GM18517 (cell line): Measurements from ENCODE around the gene FMNL2.
"Not testable (repeated sequence)": the region's sequence is repeated elsewhere in the genome, so short reads cannot be mapped to it uniquely, and the experiment has no call there.

Experiments used
- ATAC-seq: cut with Tn5 transposase; IDR thresholded peaks from one replicate; pipeline ENCODE4 v1.9.1; 2021; ENCODE audit warnings: mild to moderate bottlenecking, moderate library complexity; ENCODE audit not compliant: unreplicated experiment

The FMNL2 gene

GRCh38 chr2:152466980-152467676 lies 132.2 kb downstream of the FMNL2 start:
- peak; percentile 90 for ATAC-seq

DNA sequence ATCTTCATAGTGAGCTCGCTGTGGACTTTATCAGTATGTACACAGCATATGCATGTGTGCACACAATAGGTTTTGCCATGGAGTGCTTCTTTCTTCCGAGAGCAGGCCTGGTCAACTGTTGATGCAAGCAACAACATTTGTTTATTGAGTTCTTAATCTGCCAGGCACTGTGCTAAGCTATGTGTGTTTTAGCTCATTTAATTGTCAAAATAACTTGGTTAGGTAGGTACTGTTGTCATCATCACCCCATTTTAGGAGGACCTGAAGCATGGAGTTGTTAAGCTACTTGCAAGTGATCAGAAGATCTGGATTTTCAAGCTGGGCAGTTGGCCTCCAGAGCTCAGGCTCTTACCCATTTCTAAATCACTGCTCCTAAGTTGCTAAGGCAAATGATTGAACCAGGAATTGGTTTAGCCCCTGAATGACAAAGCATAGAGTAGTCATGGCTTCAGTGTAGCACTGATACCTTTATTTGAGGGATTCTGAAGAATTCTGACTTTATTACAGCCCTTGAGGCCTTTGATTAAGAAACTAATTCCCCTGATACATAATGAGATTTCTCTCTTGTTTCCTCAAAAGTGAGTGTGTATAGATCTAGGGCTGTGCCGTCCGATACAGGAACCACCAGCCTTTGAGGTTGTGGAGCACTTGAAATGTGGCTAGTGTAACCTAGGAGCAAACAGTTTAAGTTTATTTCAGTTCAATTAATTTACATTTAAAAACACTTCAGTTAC lies 132.9 kb downstream of the FMNL2 start:
- no peak for ATAC-seq

DNA sequence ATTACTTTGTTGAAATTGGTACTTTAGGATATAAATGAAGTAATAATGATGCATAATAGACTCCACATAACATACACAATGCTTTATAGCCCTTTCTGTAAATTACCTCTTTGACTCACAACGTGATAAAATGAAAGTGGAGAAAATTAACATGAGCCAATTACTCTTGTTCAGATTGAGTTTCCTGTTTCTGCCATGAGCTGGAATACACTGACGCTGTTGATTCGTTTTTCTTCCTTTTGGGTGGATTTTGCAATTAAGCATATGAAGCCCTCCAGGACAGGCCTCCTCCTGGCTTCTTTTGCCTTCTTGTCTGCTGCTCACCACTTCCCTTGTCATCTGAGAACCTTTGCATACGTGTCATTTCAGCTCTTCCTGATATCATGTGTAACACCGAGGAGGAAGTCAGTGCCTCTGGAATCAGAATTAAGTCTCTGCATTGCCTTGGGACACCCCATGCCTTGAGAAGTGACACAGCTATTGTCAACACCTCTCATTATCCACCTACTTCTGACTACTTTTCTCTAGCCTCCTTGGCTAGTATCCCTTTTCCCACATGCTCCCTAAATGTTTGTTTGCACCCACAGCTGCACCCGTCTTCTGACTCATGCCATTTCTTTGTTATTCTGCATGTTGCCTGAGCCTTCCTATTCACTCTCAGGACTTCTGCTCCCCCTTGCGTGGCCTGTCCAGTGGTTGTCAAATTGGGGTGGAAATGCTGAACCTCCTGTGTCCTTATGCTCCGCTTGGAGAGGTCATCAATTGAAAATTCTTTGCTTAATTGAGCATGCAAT lies 134.1 kb downstream of the FMNL2 start:
- ATAC-seq: no peak

GRCh38 chr2:152470861-152471854 lies 136.2 kb downstream of the FMNL2 start:
- no peak for ATAC-seq

DNA sequence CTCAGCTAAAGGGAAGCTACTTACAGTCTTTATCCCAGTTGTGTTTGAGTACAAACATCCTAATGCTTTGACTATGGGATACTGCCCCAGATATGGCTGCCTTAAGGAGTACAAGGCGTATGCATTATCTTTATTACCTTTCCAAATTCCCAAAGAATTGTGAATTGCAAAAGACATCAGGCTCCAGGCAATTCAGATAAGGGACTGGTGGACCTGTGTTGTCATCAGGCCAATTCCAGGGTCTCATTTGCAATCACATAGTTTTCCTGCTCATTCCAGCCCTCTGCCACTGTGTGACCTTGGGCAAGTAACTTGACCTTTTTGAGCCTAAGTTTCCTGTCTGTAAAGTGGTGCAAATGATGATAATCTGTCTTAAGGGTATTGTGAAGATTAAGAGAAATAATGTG lies 137.5 kb downstream of the FMNL2 start:
- ATAC-seq: no peak

GRCh38 chr2:152473151-152473857 lies 138.3 kb downstream of the FMNL2 start:
- ATAC-seq: no peak

DNA sequence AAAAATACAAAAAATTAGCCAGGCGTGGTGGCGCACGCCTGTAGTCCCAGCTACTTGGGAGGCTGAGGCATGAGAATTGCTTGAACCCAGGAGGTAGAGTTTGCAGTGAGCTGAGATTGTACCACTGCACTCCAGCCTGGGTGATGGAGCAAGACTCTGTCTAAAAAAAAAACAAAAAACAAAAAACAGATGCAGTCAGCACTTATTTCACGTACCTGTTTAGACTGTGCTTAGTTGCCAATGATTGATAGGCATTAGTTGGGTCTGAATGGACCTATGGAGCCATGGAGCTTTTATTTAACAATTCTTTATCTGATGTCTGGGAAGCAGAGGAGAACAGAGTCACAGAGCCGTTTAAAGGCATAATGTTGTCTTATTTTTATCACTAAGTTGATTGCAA lies 139.5 kb downstream of the FMNL2 start:
- not testable (repeated sequence) for ATAC-seq

GRCh38 chr2:152475982-152476381 lies 141.0 kb downstream of the FMNL2 start:
- no peak for ATAC-seq

GRCh38 chr2:152477347-152478092 lies 142.5 kb downstream of the FMNL2 start:
- ATAC-seq: no peak

DNA sequence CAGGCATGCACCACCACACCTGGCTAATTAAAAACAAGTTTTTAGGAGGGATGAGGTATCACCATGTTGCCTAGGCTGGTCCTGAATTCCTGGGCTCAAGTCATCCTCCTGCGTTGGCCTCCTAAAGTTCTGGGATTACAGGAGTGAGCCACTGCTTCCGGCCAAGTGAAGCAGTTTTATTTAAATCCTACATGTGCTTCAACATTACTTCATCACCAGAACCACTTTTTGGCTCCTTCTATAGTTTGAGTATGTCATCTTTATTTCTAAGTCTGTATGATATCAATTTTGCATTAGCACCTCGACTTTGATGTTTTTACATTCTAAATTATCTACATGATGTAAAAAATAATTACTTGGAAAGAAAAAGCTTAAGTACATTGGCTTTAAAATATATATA lies 144.3 kb downstream of the FMNL2 start:
- ATAC-seq: no peak

DNA sequence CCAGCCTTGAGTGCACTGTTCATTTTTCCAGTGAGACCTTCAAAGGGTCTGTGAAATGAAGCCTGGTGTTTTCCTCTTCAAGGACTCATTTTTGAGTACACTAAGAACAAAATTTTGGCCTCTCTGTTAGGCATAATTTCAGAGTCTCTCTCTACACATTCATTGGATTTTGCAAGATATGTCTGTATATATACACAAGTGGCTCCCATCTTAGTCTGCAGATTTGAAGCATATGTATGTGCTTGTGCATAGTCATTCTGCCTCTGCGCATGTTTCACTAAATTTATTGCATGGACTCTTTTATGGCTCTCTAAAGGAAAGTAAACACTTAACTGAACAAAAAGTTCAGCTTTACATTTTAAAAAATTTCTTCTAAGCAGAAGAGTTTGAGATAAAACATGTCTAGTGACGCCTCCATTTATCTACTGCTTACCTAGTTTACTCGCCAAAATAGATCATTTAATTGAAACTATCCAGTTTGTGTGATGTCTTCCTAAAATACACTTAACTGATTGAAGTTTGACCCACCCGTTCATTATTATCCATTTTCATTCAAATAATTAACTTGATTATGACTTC lies 145.9 kb downstream of the FMNL2 start:
- ATAC-seq: no peak

GRCh38 chr2:152481881-152482583 lies 147.1 kb downstream of the FMNL2 start:
- no peak for ATAC-seq

GRCh38 chr2:152483276-152484063 lies 148.5 kb downstream of the FMNL2 start:
- no peak for ATAC-seq

- no peak for ATAC-seq
Observed at GRCh38 chr2:152485954-152486736, 151.2 kb downstream of the FMNL2 start.

- no peak for ATAC-seq
Observed at GRCh38 chr2:152486737-152487400, 151.9 kb downstream of the FMNL2 start.

GRCh38 chr2:152488075-152488474 lies 153.1 kb downstream of the FMNL2 start:
- ATAC-seq: no peak
